HepG2 (cell line): ENCODE measurements around the gene RNPC3. TPM values are rescaled to one million over a fixed set of nuclear protein-coding genes. Genes with fewer than 3 reads are reported as not detected.

Source experiments
- ATAC-seq: fragments of 200-7000 bp; cut with Tn5 transposase; 3 replicates; pipeline ENCODE4 v1.9.1; 2020; ENCODE audit warnings: mild to moderate bottlenecking, moderate library complexity
- BruUV-seq: library from RNA; stranded (reverse); fragments of 400-500 nt; replicated peaks from 2 replicates; lab custom pipeline; 2021; lab: Mats Ljungman, UMichigan
- CTCF ChIA-PET: fragments of 300-600 bp; formaldehyde crosslinking; extraction: SDS; loops from one replicate; lab custom pipeline; 2021; ENCODE audit warnings: low total read pairs, inconsistent platforms, low intra/inter-chr PET ratio; lab: Yijun Ruan, JAX
- POLR2A ChIA-PET: fragments of 350-600 bp; sonication (Branson Sonifier 250); formaldehyde crosslinking; loops from one replicate; lab custom pipeline; 2020; ENCODE audit warnings: antibody characterized with exemption, inconsistent platforms; lab: Yijun Ruan, JAX
- DNase-seq: peaks from one replicate; pipeline ENCODE4 v3.0.0-alpha.2; 2015; ENCODE audit warnings: low spot score
- FAIRE-seq: peaks from 3 replicates; lab custom pipeline; 2011; peaks lifted over from hg19 to GRCh38; lab: Jason Lieb, UNC
- H2AFZ ChIP-seq: one replicate; pipeline ENCODE4 v1.6.1; 2011; ENCODE audit warnings: low read length, inconsistent platforms
- H3K27ac ChIP-seq: fragments of 300-600 bp; 3 replicates; pipeline ENCODE4 v1.8.0; 2011; ENCODE audit warnings: mixed run types, mild to moderate bottlenecking, mixed read lengths, low read length, inconsistent platforms; ENCODE audit not compliant: insufficient read depth; ENCODE audit errors: extremely low read length
- H3K27me3 ChIP-seq, 2 experiments: fragments of 200-600 bp in 1 of 2; 2 replicates in 1 of 2; 3 replicates in 1 of 2; pipeline versions ENCODE4 v1.6.0 to v1.8.0; 2011; ENCODE audit warnings: low read length in 2 of 2, mild to moderate bottlenecking in 2 of 2, moderate library complexity in 2 of 2, inconsistent platforms in 1 of 2; ENCODE audit not compliant: insufficient read depth in 2 of 2, control insufficient read depth in 1 of 2
- H3K36me3 ChIP-seq, 2 experiments: fragments of 200-600 bp in 1 of 2; replicated peaks in 1 of 2; 2 replicates in 1 of 2; 3 replicates in 1 of 2; pipeline versions ENCODE4 v1.5.1 to v1.8.0; 2011; ENCODE audit warnings: low read length in 2 of 2, inconsistent platforms in 1 of 2; ENCODE audit not compliant: insufficient read depth in 2 of 2, control insufficient read depth in 1 of 2
- H3K4me1 ChIP-seq: 2 replicates; pipeline ENCODE4 v1.5.1; 2012; ENCODE audit warnings: low read length, inconsistent platforms; ENCODE audit not compliant: insufficient read depth
- H3K4me2 ChIP-seq: 2 replicates; pipeline ENCODE4 v1.6.0; 2011; ENCODE audit warnings: low read depth, low read length, inconsistent platforms
- H3K4me3 ChIP-seq, 3 experiments: fragments of 200-600 bp in 1 of 3; sonication (generic), shearing (Covaris generic) in 1 of 3; replicated peaks in 1 of 3; 2 replicates each; pipeline ENCODE4 v1.5.1; 2011 to 2016; ENCODE audit warnings: low read length in 3 of 3, inconsistent platforms in 2 of 3, low read depth in 2 of 3, mild to moderate bottlenecking in 2 of 3, control low read depth in 1 of 3, mixed read lengths in 1 of 3; ENCODE audit not compliant: insufficient read depth in 1 of 3
- H3K79me2 ChIP-seq: one replicate; pipeline ENCODE4 v1.6.1; 2011; ENCODE audit warnings: low read length, inconsistent platforms; ENCODE audit not compliant: insufficient read depth
- H3K9ac ChIP-seq: 2 replicates; pipeline ENCODE4 v1.6.0; 2011; ENCODE audit warnings: mild to moderate bottlenecking, low read depth, low read length, inconsistent platforms; ENCODE audit not compliant: insufficient read depth
- H3K9me3 ChIP-seq: 2 replicates; pipeline ENCODE4 v1.5.1; 2012; ENCODE audit warnings: mild to moderate bottlenecking, low read length
- H4K20me1 ChIP-seq: 2 replicates; pipeline ENCODE4 v1.6.0; 2011; ENCODE audit warnings: inconsistent platforms, mild to moderate bottlenecking, low read length, moderate library complexity; ENCODE audit not compliant: insufficient read depth
- HNF1B ChIP-seq: sonication (generic); formaldehyde crosslinking; IDR thresholded peaks from 2 replicates; pipeline ENCODE4 v1.5.1; 2020; ENCODE audit warnings: mild to moderate bottlenecking, moderate library complexity, missing genetic modification reagents
- ONECUT2 ChIP-seq: sonication (generic); formaldehyde crosslinking; IDR thresholded peaks from 2 replicates; pipeline ENCODE4 v1.4.0; 2020; ENCODE audit warnings: missing genetic modification reagents
- SMARCC2 ChIP-seq: fragments of 450-650 bp; IDR thresholded peaks from 2 replicates; pipeline ENCODE4 v1.6.1; 2017; ENCODE audit warnings: antibody characterized with exemption, mild to moderate bottlenecking
- ZNF614 ChIP-seq: IDR thresholded peaks from 2 replicates; pipeline ENCODE4 v1.6.1; 2018; ENCODE audit warnings: missing biosample characterization, missing genetic modification reagents, inconsistent platforms, borderline replicate concordance
- ZNF737 ChIP-seq: sonication (generic); formaldehyde crosslinking; IDR thresholded peaks from 2 replicates; pipeline ENCODE4 v1.5.0; 2020; ENCODE audit warnings: missing genetic modification reagents, mild to moderate bottlenecking, borderline replicate concordance
- WGBS: methylation state at CpG from one replicate; pipeline ENCODE4 v1.1.6; 2017; ENCODE audit warnings: low lambda C conversion rate; 5-methylcytosine and 5-hydroxymethylcytosine counted together
- in situ Hi-C: cut with HindIII; loops from 2 replicates; pipeline ENCODE4 v1.10.0; 2017; ENCODE audit warnings: low pct_unique_long_range_greater_than_20kb; ENCODE audit not compliant: extremely low pct_ligation_motif_present
- intact Hi-C: fragments of 100-400 bp; cut with micrococcal nuclease; formaldehyde crosslinking; loops from one replicate; pipeline ENCODE4 v1.10.0; 2022; ENCODE audit not compliant: unreplicated experiment
- polyA plus RNA-seq, 8 experiments: library from polyadenylated mRNA; depleted of rRNA in 3 of 8; stranded (reverse) in 7 of 8; unstranded in 1 of 8; fragments of >200 nt; fragmentation: Illumina TruSeq in 4 of 8; extraction: Trizol in 4 of 8; gene quantifications; 2 replicates each; pipeline versions ENCODE4 v1.2.1 to v1.2.3, GENCODE V29; 2011 to 2016; ENCODE audit warnings: low read depth in 4 of 8, missing spikeins in 1 of 8, mixed read lengths in 1 of 8; ENCODE audit not compliant: insufficient read depth in 1 of 8
- total RNA-seq, 5 experiments: library from RNA; depleted of rRNA; stranded (reverse); fragments of >200 nt; fragmentation: Illumina TruSeq; extraction: Trizol; gene quantifications; 2 replicates each; pipeline ENCODE4 v1.2.3, GENCODE V29; 2016; ENCODE audit warnings: low read depth in 1 of 5
- TF ChIP-seq, protein P1 (sequence below): sonication (generic); formaldehyde crosslinking; IDR thresholded peaks from 2 replicates; pipeline ENCODE4 v1.4.0; 2020; ENCODE audit warnings: mild to moderate bottlenecking, missing genetic modification reagents, borderline replicate concordance

RNPC3 gene
- total and polyA plus RNA-seq, 2 of the 13 experiments (the other 11 are each of a cell fraction or from before 2014, with no cell fraction given), result 9.1 to 22.1 TPM

GRCh38 chr1:103547840-103548239 is 22.3 kb downstream of the RNPC3 start:
- ATAC-seq (no peak), FAIRE-seq (no peak), DNase-seq (no peak)
- H2AFZ ChIP-seq, result no peak overlapping the region
- in situ Hi-C loops, result no loop called here
- H3K27me3 ChIP-seq, result no peaks in the 10 kb centered on the region
- 100% methylated on average over 3 of the region's 3 CpGs for WGBS
- ChIA-PET POLR2A (no interaction called here), CTCF (no interaction called here)
- H3K27ac ChIP-seq, result no peak overlapping the region
- H3K4me2 ChIP-seq, result no peak overlapping the region
- peaks cover 5 to 43% of the 10 kb centered on the region in 2 experiments for H3K36me3 ChIP-seq
- intact Hi-C loops, result no loop called here
- H3K79me2 ChIP-seq, result no peaks in the 10 kb centered on the region
- H3K4me3 ChIP-seq, result no peak overlapping the region
- TF ChIP-seq ONECUT2 (CRISPR knock-in tag) (no peak), HNF1B (CRISPR knock-in tag) (no peak), ZNF614 (CRISPR knock-in tag) (no peak), SMARCC2 (no peak), ZNF737 (no peak)
- TF ChIP-seq, protein P1, sequence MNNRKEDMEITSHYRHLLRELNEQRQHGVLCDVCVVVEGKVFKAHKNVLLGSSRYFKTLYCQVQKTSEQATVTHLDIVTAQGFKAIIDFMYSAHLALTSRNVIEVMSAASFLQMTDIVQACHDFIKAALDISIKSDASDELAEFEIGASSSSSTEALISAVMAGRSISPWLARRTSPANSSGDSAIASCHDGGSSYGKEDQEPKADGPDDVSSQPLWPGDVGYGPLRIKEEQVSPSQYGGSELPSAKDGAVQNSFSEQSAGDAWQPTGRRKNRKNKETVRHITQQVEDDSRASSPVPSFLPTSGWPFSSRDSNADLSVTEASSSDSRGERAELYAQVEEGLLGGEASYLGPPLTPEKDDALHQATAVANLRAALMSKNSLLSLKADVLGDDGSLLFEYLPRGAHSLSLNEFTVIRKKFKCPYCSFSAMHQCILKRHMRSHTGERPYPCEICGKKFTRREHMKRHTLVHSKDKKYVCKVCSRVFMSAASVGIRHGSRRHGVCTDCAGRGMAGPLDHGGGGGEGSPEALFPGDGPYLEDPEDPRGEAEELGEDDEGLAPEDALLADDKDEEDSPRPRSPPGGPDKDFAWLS (CRISPR knock-in tag), result no peak
- no peaks in the 10 kb centered on the region for H3K4me1 ChIP-seq
- H4K20me1 ChIP-seq, result no peaks in the 10 kb centered on the region
- H3K9me3 ChIP-seq, result no peaks in the 10 kb centered on the region
- no TSS peak for BruUV-seq
- no peak overlapping the region for H3K9ac ChIP-seq
